Loucy (cell line): ENCODE measurements around the gene NECAP2.

ENCODE experiments used
- EZH2phosphoT487 ChIP-seq: fragments of 200-600 bp; IDR thresholded peaks from 2 replicates; pipeline ENCODE4 v1.6.1; 2018; ENCODE audit warnings: antibody characterized with exemption, mild to moderate bottlenecking, moderate library complexity, borderline replicate concordance
- TF ChIP-seq, protein P1 (sequence below): fragments of 200-600 bp; sonication (generic); conservative IDR thresholded peaks from 2 replicates; pipeline ENCODE4 v1.5.1; 2014; ENCODE audit warnings: mild to moderate bottlenecking, antibody characterized with exemption, low read length

DNA sequence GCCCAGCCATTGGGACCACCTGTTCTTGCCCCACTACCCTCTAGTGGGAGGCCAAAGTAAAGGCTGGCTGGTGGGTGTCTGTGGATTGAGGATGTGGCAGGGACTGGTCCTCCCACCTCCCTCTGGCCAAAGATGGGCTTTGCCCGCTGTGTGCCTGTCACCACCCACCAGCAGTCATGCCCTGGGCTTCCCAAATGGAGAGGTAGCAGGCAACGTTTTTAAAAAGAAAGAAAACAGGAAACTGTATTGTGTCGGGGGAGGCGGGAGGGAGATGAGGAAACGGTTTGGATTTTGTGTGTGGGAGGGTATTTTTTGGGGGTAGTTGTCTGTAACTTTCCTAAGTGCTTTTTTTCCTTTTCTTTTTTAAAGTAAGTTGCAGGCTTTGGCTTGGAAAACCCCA lies 43.4 kb upstream of the NECAP2 start:
- TF ChIP-seq, protein P1, sequence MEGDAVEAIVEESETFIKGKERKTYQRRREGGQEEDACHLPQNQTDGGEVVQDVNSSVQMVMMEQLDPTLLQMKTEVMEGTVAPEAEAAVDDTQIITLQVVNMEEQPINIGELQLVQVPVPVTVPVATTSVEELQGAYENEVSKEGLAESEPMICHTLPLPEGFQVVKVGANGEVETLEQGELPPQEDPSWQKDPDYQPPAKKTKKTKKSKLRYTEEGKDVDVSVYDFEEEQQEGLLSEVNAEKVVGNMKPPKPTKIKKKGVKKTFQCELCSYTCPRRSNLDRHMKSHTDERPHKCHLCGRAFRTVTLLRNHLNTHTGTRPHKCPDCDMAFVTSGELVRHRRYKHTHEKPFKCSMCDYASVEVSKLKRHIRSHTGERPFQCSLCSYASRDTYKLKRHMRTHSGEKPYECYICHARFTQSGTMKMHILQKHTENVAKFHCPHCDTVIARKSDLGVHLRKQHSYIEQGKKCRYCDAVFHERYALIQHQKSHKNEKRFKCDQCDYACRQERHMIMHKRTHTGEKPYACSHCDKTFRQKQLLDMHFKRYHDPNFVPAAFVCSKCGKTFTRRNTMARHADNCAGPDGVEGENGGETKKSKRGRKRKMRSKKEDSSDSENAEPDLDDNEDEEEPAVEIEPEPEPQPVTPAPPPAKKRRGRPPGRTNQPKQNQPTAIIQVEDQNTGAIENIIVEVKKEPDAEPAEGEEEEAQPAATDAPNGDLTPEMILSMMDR: no peak
- TF ChIP-seq EZH2phosphoT487: no peak
